Stomach (tissue), 4 donors: Measurements from ENCODE around the gene PLEKHO2.

ENCODE experiments used
- EP300 ChIP-seq: sonication (generic); formaldehyde crosslinking; IDR thresholded peaks from one replicate; pipeline ENCODE4 v1.6.1; 2017; ENCODE audit warnings: antibody characterized with exemption
- POLR2A ChIP-seq, 4 donors: fragments of 450-650 bp; IDR thresholded peaks; one replicate each; pipeline ENCODE4 v1.6.1; 2016; ENCODE audit warnings: antibody characterized with exemption in 4 of 4, control low read depth in 2 of 4, mild to moderate bottlenecking in 1 of 4, moderate library complexity in 1 of 4

DNA sequence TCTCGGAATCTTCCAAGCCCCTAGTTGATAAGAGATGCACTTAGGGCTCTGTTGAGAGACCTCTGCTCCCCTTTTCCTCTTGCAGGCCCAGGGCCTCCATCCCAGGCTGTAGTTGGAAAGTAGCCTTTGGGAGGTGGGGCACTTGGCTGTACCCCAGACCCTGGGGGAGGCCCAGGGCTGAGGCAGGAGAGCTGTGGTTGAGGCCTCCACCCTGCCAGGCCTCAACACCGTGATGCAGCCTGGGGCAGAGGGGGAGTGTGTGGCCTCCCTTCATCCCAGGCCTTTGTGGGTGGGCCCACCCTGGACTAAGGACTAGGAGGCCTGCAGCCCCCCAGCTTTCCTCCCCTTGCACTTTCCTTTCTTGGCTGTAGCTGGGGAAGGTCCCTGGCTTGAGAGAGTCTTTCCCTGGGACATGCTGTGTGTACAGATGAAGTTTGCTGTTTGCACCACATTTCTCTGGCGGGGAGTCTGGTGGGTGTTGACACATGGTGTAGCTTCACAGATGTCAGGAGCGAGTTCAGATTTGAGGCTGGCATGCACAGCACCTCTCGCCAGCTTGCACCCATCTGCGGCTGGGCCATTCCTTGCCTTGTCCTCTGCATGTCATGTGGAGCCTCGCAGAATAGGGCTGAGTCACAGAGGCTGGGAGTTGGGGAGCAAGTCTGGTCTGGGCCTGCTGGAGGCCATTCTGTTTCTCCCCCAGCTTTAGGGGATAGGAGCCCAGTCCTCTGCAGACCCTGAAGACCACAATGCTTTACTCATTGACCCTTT is 13.7 kb downstream of the PLEKHO2 start:
- TF ChIP-seq POLR2A (IDR thresholded peaks at IDR 0.05) (no peak), EP300 (no peak)
